ENCODE results near the gene ZNF831.

Gene ZNF831

GRCh38 chr20:59217173-59217572 is 53.6 kb downstream of the ZNF831 start:
- DNase-seq: no peak

DNA sequence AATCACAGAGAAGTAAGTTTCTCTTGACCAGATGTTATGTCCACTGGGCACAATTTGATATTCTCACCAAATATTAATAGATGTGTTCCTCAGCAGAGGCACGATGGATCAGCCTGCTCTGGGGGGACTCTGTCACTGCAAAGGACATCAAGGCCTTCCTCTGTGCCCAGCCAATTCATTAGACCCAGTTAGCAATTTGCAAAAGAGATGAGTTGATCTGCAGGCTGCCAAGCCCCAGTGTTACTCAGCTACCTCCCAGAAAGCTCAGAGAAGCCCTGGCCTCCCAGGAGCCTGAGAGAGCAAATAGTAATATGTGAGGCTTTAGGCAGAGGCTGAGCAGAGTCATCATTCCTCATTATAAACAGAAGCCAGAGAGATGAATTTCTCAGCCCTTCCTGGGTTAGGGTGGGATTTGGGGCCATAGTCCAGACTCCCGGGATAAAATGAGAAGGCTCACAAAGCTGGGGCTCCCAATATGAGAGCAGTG is 54.2 kb downstream of the ZNF831 start:
- no peak for DNase-seq

GRCh38 chr20:59219211-59219610 is 55.6 kb downstream of the ZNF831 start:
- DNase-seq: no peak

DNA sequence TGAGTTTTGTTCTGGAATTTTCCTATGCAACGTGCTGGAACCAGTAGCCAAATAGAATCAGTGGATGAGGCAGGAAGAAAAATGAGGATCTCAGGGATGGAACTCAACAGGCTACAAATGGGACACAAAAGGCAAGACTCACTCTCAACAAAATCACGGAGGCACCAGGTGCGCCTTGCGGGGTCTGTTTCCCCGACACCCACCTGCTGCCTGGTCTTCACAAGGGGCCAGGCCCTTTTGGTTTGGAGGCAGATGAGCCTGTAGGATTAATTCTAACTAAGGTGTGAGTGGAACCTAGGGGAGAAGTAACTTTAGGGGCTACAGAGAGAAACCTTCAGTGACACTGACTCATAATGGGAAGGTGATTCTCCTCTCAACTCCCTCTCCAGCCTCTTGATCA is 56.5 kb downstream of the ZNF831 start:
- no peak for DNase-seq

GRCh38 chr20:59221049-59221706 is 57.6 kb downstream of the ZNF831 start:
- DNase-seq: no peak

- no peak for DNase-seq
Measured at GRCh38 chr20:59221707-59222252, 58.2 kb downstream of the ZNF831 start.

GRCh38 chr20:59222253-59223181 is 58.9 kb downstream of the ZNF831 start:
- peak; percentile 59 to 66 for DNase-seq

DNA sequence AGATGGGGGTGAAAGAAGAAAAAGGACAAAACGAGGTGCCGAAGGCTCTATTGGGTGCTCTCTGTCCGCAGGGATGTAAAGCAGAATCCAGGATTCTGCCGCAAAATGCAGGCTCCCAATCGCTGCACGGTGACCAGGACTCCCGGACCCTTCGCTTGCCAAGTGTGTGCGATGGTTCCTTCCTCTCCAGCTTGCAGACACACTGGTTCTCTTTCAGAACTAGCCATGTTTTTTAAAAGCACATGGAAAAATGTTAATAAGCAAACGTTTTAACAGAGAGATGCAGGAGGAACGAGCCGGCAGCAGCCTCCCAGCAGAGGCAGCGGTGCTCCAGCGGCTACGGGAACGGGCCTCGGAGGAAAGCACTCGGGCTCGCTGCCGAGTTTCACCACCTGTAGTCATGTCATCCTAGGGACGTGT is 59.6 kb downstream of the ZNF831 start:
- peak in 1 of 2 donors; percentile 7 for DNase-seq

GRCh38 chr20:59223750-59224149 is 60.1 kb downstream of the ZNF831 start:
- DNase-seq: no peak

- DNase-seq: no peak
Measured at GRCh38 chr20:59224236-59224635, 60.6 kb downstream of the ZNF831 start.

- no peak for DNase-seq
Measured at GRCh38 chr20:59230385-59230784, 66.8 kb downstream of the ZNF831 start.

DNA sequence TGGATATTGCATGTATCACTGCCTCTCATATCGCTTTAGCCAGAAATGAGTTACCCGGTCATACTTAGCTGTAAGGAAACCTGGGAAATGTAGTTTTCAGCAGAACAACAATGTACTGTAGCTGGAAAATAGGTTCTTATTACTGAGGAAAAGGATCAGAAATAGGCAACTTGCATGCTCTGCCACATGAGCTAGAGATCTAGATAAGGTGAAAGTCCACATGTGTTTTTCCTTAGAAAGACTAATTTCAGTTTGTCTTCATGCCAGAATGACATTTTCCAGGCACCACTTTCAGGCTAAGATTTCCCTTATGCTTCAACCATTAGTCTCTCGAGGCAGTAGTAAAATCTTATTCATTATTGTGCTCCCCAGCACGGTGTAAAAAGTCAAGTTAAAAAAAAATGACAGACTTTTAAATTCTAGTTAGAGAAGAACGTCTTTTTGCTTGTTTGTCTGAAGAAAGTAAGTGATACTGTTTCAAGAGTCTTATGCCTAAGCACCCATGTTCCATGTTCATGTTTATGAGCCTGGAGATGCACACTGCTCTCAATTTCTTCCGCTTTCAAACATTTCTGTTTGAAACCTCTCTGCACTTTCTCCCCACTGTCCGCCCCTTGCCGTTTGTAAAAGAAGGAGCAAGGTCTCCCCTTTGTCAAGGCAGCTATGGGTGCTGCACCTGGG is 67.6 kb downstream of the ZNF831 start:
- no peak for DNase-seq

DNA sequence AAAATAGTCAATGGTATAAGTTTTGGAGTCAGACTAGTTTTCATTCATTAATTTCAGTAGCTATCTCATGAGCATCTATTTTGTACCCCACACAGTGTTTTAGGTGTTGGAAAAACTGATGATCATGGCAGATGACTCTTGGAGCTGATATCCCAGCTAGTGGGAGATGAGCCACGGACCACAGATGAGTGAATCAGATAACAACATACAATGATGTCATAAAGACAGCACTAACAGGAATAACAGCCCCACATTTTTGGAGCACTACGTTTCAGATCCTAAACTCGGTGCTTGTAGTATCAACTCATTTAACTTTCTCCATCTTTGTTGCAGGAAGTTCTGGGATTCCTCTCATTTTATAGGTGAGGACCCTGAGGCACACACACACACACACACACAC is 69.0 kb downstream of the ZNF831 start:
- DNase-seq: no peak

DNA sequence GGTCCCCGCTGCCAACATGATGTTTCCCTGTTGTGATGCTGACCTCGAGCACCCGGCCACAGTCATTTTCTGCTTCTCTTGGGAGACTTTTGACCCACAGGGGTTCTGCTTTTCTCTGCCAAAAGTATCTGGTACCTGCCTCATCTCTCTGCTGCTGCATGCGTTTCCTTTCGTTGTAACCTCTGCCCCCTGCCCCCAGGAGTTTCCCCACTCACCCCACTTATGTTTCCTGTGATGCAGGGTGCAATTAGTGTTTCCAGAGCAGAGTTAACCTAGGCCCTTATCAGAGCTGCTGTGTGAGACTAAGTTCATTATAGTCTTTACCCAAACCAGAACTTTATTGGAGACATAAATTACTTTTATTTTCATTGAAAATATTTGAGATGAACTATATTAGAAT is 71.6 kb downstream of the ZNF831 start:
- no peak for DNase-seq

GRCh38 chr20:59240006-59240405 is 76.4 kb downstream of the ZNF831 start:
- DNase-seq: no peak

DNA sequence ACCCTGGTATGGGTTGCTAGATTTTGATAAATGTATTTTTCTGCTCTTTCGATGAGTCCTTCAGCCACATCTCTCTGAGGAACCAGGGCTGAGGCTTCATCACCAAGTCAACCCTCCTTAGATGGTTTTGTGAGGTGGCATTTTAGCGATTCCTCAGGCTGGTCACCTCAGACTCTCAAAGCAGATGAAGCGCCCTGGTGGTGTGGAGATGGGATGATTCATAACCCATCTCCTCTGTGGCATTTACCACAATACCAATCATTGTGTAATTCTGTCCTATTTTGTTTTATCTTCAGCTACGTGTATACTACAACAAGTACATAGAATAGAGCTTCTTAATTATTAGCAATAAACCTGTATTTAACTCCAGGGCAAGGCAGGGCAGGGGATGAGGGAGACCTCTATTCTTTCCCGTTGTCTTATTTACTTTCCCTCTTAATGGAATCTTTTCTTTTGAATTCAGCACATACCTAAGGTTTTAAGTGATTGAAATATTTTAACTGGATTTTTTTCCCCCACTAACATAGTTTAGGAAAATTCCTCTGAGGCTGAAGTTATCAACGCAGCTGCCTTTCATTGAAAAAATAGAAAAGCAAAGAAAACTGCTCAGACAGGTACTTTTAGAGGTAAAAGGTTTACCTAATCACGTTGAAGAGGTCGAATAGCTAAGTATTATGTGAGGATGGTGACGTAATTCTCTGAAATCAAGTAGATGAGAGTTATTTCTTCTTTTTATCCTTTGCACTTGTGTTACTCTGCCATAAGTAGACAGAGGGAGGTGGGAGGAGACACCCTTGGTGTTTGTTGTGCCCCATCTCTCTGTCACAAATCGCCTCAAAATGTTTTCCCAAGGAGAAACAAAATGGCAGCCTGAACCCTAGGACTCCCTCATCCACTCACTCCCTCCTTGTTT is 79.3 kb downstream of the ZNF831 start:
- no peak for DNase-seq

DNA sequence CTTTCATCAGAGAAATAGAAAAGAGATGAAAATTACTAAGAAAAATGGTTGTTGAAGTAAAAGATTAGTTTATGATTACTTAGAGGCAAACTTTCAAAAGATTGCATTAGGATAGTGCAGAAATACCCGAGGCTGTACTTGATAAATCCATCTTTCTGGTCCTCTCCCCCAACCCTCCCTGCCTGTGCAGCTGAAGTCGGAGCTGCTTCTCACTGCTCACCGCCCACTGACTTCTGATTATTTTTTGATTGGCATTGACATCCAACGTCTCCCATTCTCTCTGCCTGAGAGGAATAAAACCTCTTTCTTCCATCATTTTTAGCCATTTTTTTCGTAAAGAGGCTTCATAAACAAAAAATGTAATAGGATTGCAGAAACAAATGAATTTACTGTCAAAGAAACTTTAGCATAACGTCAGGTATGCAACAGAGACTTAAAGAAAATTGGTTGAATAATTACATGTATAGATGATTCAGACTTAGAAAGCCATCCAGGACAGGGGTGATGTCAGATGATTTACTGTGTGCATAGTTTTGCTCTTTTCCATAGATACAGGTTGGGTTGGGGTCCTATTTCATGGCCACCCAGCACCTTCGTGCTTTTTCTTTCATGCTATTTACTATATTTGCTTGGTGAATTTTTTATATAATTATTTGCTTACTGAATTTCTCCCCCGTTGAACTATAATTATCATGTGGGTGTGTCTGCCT is 83.2 kb downstream of the ZNF831 start:
- no peak for DNase-seq

DNA sequence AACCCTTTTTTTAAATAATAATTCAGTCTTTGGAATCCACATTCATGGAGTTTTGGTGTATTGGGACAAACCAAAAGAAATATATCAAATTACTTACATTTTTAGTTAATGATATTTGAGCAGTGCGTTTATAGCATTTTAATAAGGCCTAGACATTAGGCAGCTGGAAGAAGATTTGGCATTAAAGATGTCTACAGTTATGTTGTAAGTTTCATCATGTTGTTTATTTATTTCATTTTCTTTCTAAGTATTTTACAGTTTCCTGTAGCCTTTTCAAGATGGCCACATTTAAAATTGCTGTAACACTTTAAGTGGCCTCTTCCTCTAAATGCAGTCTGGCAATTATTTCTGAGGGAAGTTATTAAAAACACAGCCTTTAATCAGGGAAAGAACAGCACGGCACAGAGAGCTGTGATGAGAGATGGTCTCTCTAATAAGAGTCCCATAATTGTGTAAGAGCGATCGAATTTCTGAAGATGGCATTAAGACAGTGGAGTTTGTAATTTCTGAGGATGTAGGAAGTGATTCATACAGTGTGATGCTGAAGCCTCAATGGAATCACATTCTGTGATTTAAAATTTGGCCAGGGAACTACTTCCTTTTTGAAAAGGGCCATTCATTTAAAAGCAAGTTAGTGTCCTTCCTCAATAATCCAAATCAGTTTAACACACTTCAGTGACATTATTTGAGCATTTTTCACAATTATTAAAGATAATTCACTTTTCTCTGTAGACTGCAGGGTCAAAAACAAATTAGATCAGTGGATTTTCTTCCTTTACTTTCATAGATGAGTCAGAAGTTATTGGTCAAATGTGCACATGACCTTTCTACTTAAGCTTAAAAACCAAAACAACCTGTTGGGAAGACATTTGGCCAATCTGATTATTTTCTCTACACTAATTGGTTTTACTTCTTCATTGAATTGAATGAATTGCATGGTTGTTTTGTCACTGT is 84.4 kb downstream of the ZNF831 start:
- no peak for DNase-seq

- DNase-seq: no peak
Measured at GRCh38 chr20:59250293-59250692, 86.7 kb downstream of the ZNF831 start.

DNA sequence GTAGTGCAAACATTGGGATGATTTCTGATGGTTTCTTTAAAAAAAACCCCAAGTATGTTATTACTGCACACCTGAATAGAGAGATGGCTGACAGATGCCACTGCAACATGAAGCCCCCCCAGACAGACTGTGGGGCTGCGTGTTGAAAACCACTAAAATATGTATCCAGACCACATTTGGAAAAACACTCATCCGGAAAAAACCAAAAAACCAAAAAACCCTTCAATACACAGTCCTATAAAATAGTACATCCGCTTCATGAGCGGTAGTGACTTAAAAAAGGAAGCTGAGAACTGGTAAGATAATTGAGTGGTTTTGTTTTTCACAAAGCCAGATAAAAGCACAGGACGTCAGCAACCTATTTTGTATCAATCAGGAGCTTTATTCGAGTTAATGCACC is 89.7 kb downstream of the ZNF831 start:
- no peak for DNase-seq

Measured in hippocampal formation (tissue), 2 donors.